Measurements from ENCODE around the gene IFNL1. TPM values are rescaled to one million over a fixed set of nuclear protein-coding genes. Genes with fewer than 3 reads are reported as not detected.
A peak's percentile ranks its signal among the peaks of the same experiment; 100 is the strongest.

IFNL1 gene
- total and polyA plus RNA-seq, 9 of the 15 experiments (the other 6 are each of a cell fraction or from before 2014, with no cell fraction given) = not detected

- TF ChIP-seq GABPB2 (CRISPR knock-in tag; conservative IDR thresholded peaks at IDR 0.05) (no peak), CHD2 (IDR thresholded peaks at IDR 0.05; ENCODE audit: low read depth, low read length) (peak; percentile 62), NBN (IDR thresholded peaks at IDR 0.05; ENCODE audit: low read depth) (no peak; the same call in none of the 2 replicates), CGGBP1 (CRISPR knock-in tag; IDR thresholded peaks at IDR 0.05) (no peak), ESRRA (IDR thresholded peaks at IDR 0.05; ENCODE audit: borderline replicate concordance, low read depth) (no peak), THAP7 (CRISPR knock-in tag; IDR thresholded peaks at IDR 0.05) (no peak), ZNF165 (CRISPR knock-in tag; IDR thresholded peaks at IDR 0.05; ENCODE audit: borderline replicate concordance) (no peak), MNT (conservative IDR thresholded peaks at IDR 0.05) (peak in 1 of 2 experiments; percentile 55; a peak in 1 of 4 replicates), GTF2E2 (tag; IDR thresholded peaks at IDR 0.05) (0 out of 2 replicates have a peak, but pooled peaks have one; percentile 42), KDM4B (IDR thresholded peaks at IDR 0.05; ENCODE audit: borderline replicate concordance in 2 of 2, low read depth in 1 of 2) (0 out of 4 replicates have a peak, but pooled peaks of 1 of the 2 experiments have one; percentile 19), KDM5B (IDR thresholded peaks at IDR 0.05; ENCODE audit: insufficient replicate concordance, low read depth, low read length) (no peak), ZNF584 (CRISPR knock-in tag; IDR thresholded peaks at IDR 0.05; ENCODE audit: low read depth) (peak; percentile 43; the same call in 1 of the 2 replicates), CTBP1 (IDR thresholded peaks at IDR 0.05; ENCODE audit: borderline replicate concordance) (peak; percentile 71), ZBTB49 (CRISPR knock-in tag; IDR thresholded peaks at IDR 0.05; ENCODE audit: borderline replicate concordance) (no peak), MLLT1 (IDR thresholded peaks at IDR 0.05) (0 out of 4 replicates have a peak, but pooled peaks of 1 of the 2 experiments have one; percentile 60), PHF8 (IDR thresholded peaks at IDR 0.05; ENCODE audit: borderline replicate concordance, low read length) (peak; percentile 52; the same call in 1 of the 2 replicates), EHMT2 (IDR thresholded peaks at IDR 0.05) (no peak; the same call in 1 of the 2 replicates), NR2C2 (CRISPR knock-in tag; IDR thresholded peaks at IDR 0.05) (no peak), NR2C2 (tag; IDR thresholded peaks at IDR 0.05) (no peak), BCL6 (CRISPR knock-in tag; IDR thresholded peaks at IDR 0.05) (no peak)
Observed at GRCh38 chr19:39310558-39311311, 14.5 kb downstream of the IFNL1 start (continued).
